Activated T-cell treated with anti-CD3 and anti-CD28 coated beads, Interleukin-2, amount 50 U/mL, for 72 hours (primary cell): ENCODE data around the gene RBM41. TPM values are rescaled to one million over a fixed set of nuclear protein-coding genes. Genes with fewer than 3 reads are reported as not detected.
"Not testable (repeated sequence)": the region's sequence is repeated elsewhere in the genome, so short reads cannot be mapped to it uniquely, and the experiment has no call there.

Experiments
- ATAC-seq, 2 donors: fragments of 150-1000 bp; cut with Tn5 transposase; replicated peaks in 1 of 2; 2 replicates each; pipeline ENCODE4 v1.10.0; 2021; ENCODE audit warnings: moderate library complexity in 2 of 2, mild to moderate bottlenecking in 1 of 2
- DNase-seq, 2 donors: peaks; one replicate each; pipeline ENCODE4 v3.0.0; 2021 to 2022; ENCODE audit warnings: mixed read lengths in 1 of 2
- H3K27ac Mint-ChIP-seq: one replicate; pipeline ENCODE4 v1.8.0; 2022; ENCODE audit warnings: mild to moderate bottlenecking, moderate library complexity, mixed read lengths
- H3K27me3 Mint-ChIP-seq: one replicate; pipeline ENCODE4 v1.8.0; 2022; ENCODE audit warnings: low read depth, mixed read lengths
- H3K36me3 Mint-ChIP-seq, 2 donors: one replicate each; pipeline ENCODE4 v1.8.0; 2022; ENCODE audit warnings: mixed read lengths in 2 of 2, mild to moderate bottlenecking in 1 of 2; ENCODE audit not compliant: insufficient read depth in 2 of 2
- H3K4me1 Mint-ChIP-seq: one replicate; pipeline ENCODE4 v1.8.0; 2022; ENCODE audit warnings: low read depth, mixed read lengths
- H3K4me3 Mint-ChIP-seq, 2 donors: one replicate each; pipeline ENCODE4 v1.8.0; 2022; ENCODE audit warnings: mild to moderate bottlenecking in 2 of 2, mixed read lengths in 2 of 2, moderate library complexity in 2 of 2
- H3K9me3 Mint-ChIP-seq, 2 donors: one replicate each; pipeline ENCODE4 v1.8.0; 2022; ENCODE audit warnings: mixed read lengths in 2 of 2
- total RNA-seq, 2 donors: library from RNA; stranded (reverse); gene quantifications; one replicate each; pipeline ENCODE4 v1.2.3, GENCODE V29; 2022

Gene RBM41
- total RNA-seq, result 10 to 100 TPM; 20.1 to 25.7 TPM

DNA sequence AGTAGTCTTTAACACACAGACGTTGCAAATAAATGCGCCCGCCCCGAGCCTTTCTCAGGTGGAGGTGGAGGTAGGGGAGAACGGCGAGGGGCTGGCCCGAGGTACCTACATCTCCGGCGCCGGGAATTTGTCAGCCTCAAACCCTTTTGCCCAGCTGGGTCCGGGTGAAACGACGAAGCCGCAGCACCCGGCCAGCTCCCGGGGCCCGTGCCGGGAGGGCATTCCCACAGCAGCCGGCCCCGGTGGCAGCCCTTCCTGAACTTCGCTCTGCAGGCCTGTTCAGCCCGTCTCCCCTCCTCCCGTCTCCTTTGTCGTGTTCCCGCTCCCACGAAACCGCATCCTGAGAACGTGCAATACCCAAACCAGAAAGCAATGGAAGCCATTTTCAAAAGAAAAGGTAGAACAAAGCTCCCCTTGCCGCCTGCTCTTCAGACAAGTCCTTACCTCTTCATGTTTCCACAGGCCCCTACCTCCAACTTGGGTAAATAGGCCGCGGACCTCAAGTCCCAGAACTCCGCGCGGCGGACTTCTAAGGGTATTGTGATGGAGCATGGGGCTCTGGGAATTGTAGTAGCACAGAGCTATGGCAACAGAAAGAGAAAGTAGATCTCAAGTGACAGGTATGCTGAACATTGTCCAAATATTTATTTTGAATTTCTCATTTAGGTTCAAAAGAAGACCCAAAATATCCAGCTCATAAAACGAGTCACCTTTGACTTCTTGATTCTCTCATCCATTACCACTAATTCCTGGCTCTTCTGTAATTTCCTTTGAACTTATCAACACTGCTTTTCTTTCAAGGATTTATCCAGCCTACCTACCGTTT is at the start of gene RBM41:
Gene RBM41 (minus strand): TSS at position 501 of the 826 bp plus-strand sequence. CDS start 49 bp downstream, at position 452.
- ATAC-seq, result peak; percentile 100
- peak; percentile 63 to 75 for DNase-seq
- Mint-ChIP-seq H3K36me3 (peaks cover 13 to 19% of the 10 kb centered on the region in 2 donors), H3K4me1 (peaks cover 23% of the 10 kb centered on the region), H3K27me3 (peaks cover 20% of the 10 kb centered on the region), H3K4me3 (peak within 1 kb of the TSS; percentile 97 to 100), H3K9me3 (no peaks in the 10 kb centered on the region), H3K27ac (peak within 1 kb of the TSS; percentile 99)

DNA sequence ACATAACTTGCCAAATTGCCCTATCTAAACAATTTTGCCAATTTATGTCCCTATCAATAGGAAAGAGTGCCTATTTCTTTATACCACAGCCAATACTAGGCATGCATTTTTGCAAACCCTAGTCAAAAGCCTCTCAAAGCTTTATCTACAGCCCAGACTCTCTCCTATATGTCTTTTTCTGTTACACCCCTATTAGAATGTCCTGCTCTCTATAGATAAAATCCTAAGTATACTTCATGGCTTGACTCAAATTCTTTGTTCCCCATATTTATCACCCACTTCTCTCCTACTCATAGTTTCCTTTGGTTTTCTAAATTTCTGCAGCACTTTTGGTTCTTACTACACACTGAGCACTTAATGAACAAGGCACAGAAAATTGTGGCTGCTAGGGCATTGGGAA is 49.6 kb upstream of the RBM41 start:
- ATAC-seq (no peak), DNase-seq (no peak)
- H3K36me3 Mint-ChIP-seq, result no peaks in the 10 kb centered on the region
- H3K27me3 Mint-ChIP-seq, result no peaks in the 10 kb centered on the region
- H3K4me1 Mint-ChIP-seq, result no peaks in the 10 kb centered on the region
- H3K4me3 Mint-ChIP-seq, result no peak overlapping the region
- peak overlapping the region; percentile 11 for H3K27ac Mint-ChIP-seq
- H3K9me3 Mint-ChIP-seq, result no peaks in the 10 kb centered on the region

DNA sequence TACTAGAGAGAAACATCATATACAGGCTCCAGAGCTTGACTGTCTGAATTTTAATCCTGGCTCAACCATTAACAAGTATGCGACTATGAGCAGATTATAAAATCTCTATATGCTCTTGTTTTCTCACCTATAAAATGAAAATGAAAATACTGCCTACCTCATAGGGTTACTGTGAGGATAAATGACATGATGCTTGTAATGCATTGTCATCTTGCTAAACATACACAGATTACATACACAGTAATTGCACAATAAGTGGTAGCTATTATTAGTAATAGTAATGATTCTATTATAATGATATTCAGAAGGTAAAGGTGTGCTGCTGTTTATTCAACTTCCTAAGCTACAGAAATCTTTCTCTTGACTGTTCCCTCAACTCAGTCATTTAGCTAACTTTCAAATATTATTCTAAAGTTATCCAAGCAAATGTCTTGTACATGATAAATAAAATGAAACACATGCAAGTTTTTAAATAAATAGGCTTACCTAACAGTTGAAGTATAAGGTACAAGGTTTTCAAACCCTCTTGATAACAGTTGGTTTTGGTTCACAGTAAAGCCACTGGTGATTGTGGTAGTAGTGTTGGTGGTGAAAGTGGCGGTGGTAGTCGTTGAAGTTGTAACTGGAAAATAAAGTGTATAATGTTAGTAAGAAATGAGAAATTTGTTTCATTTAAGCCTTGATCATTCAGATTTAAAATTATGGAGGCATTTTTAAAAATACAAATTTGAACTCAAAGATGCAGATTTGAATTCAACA is 48.7 kb upstream of the RBM41 start:
- Mint-ChIP-seq H3K36me3 (no peaks in the 10 kb centered on the region), H3K27ac (no peak overlapping the region), H3K27me3 (no peaks in the 10 kb centered on the region), H3K4me3 (no peak overlapping the region), H3K4me1 (no peaks in the 10 kb centered on the region), H3K9me3 (no peaks in the 10 kb centered on the region)
- ATAC-seq (no peak), DNase-seq (no peak)

DNA sequence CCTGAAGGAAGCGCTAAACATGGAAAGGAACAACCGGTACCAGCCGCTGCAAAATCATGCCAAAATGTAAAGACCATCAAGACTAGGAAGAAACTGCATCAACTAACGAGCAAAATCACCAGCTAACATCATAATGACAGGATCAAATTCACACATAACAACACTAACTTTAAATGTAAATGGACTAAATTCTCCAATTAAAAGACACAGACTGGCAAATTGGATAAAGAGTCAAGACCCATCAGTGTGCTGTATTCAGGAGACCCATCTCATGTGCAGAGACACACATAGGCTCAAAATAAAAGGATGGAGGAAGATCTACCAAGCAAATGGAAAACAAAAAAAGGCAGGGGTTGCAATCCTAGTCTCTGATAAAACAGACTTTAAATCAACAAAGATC is 39.0 kb upstream of the RBM41 start:
- H3K27me3 Mint-ChIP-seq, result peaks cover 14% of the 10 kb centered on the region
- not testable (repeated sequence) for ATAC-seq, H3K36me3 Mint-ChIP-seq, H3K9me3 Mint-ChIP-seq, H3K4me1 Mint-ChIP-seq, H3K27ac Mint-ChIP-seq, H3K4me3 Mint-ChIP-seq, DNase-seq

DNA sequence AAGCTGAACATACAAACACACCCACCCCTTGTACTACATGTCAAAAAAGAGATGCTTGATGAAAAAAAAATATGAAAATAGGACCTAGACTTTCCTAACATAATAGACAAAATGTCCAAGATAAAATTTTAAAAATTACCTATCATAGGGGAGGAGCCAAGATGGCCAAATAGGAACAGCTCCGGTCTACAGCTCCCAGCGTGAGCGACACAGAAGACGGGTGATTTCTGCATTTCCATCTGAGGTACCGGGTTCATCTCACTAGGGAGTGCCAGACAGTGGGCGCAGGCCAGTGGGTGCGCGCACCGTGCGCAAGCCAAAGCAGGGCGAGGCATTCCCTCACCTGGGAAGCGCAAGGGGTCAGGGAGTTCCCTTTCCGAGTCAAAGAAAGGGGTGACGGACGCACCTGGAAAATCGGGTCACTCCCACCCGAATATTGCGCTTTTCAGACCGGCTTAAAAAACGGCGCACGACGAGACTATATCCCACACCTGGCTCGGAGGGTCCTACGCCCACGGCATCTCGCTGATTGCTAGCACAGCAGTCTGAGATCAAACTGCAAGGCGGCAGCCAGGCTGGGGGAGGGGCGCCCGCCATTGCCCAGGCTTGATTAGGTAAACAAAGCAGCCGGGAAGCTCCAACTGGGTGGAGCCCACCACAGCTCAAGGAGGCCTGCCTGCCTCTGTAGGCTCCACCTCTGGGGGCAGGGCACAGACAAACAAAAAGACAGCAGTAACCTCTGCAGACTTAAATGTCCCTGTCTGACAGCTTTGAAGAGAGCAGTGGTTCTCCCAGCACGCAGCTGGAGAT is 37.2 kb upstream of the RBM41 start:
- Mint-ChIP-seq H3K27me3 (peaks cover 19% of the 10 kb centered on the region), H3K4me3 (peak overlapping the region; percentile 65 to 75)
- not testable (repeated sequence) for H3K36me3 Mint-ChIP-seq, H3K27ac Mint-ChIP-seq, H3K4me1 Mint-ChIP-seq, H3K9me3 Mint-ChIP-seq, DNase-seq
- ATAC-seq, result peak in 1 of 2 donors; percentile 37

DNA sequence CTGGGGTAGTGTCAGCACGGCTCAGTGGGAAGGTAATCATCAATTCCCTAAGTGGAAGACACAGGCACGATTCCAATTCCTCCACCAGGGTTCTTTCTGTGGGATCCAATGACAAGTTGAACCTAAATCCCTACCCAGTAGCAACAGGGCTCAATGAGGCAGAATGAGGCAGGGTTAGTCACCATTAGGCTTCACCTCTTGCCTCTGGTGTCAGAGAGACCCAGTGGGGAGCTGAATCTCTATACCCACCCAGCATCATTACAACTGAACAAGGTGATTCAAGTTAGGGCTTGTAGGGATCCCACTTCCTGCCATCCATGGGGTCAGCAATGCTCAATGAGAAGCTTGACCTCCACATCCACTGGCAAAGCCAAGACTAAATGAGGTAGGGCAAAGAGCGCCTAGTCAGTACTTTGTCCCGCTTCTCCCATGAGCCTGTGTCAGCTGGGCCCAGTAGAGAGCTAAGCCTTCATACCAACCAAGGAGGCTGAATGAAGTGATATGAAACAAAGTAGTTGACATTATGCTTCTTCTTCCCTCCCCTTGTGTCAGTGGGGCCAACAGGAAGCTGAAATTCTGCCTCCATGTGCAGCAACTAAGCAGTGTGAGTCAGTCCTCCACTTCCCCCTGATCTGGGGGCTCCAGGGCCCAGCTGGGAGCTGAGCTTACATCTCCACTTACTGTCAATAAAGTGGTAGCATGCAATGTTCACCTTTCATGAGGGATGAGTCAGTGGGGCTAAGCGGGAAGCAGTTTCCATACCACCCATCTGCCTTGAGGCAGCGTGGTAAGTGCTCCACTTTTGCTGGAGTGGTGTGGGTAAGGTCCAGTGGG is 36.4 kb upstream of the RBM41 start:
- no peaks in the 10 kb centered on the region for H3K9me3 Mint-ChIP-seq
- peaks cover 0 to 3% of the 10 kb centered on the region in 2 donors for H3K36me3 Mint-ChIP-seq
- peaks cover 26% of the 10 kb centered on the region for H3K27me3 Mint-ChIP-seq
- peak overlapping the region; percentile 65 to 75 for H3K4me3 Mint-ChIP-seq
- DNase-seq (peak; percentile 3 to 23), ATAC-seq (peak; percentile 64 to 91)
- H3K4me1 Mint-ChIP-seq, result no peaks in the 10 kb centered on the region
- H3K27ac Mint-ChIP-seq, result no peak overlapping the region

DNA sequence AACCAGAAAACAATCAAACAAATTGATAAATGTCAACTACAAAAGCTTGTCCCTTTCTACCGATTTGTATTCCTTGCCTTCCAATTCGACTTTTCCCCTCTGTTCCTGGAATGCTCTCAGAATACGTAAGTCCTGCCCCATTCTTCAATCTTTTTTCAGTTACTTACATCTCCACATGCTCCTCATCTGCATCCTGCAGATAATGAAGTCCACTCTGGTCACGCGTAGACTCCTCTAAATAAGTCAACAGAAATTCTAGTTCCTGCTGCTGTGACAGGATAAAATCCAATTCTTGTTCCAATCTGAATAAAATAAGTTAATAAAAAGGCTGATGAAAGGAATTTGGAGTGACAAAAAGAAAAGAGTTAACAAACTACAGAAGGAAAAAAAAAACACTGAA is 34.4 kb upstream of the RBM41 start:
- no peak overlapping the region for H3K27ac Mint-ChIP-seq
- no peaks in the 10 kb centered on the region for H3K9me3 Mint-ChIP-seq
- H3K36me3 Mint-ChIP-seq, result peaks cover 0 to 3% of the 10 kb centered on the region in 2 donors
- H3K4me3 Mint-ChIP-seq, result no peak overlapping the region
- H3K4me1 Mint-ChIP-seq, result no peaks in the 10 kb centered on the region
- ATAC-seq, result no peak
- no peak for DNase-seq
- H3K27me3 Mint-ChIP-seq, result peaks cover 27% of the 10 kb centered on the region

DNA sequence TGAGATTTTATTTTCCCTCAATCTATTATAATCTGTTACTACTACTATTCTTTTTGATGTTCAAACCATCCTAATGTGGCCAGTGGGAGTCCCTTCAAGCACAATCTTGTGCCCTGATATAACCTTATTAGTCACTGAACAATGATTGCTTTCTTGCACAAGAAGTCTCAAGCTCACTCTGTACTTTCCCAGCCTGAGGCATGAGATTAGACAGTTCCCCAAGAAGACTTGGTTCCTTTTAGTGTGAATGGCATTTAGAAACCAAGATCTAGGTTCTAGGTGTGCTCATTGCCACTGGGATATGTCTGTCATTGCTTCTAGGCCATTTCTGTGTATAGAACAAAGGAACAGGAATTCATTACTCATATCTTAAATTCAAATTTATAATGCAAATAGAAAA is 28.0 kb upstream of the RBM41 start:
- H3K27ac Mint-ChIP-seq, result no peak overlapping the region
- H3K27me3 Mint-ChIP-seq, result peaks cover 13% of the 10 kb centered on the region
- no peaks in the 10 kb centered on the region for H3K9me3 Mint-ChIP-seq
- H3K4me1 Mint-ChIP-seq, result no peaks in the 10 kb centered on the region
- H3K4me3 Mint-ChIP-seq, result no peak overlapping the region
- no peak for ATAC-seq
- H3K36me3 Mint-ChIP-seq, result no peaks in the 10 kb centered on the region
- no peak for DNase-seq

DNA sequence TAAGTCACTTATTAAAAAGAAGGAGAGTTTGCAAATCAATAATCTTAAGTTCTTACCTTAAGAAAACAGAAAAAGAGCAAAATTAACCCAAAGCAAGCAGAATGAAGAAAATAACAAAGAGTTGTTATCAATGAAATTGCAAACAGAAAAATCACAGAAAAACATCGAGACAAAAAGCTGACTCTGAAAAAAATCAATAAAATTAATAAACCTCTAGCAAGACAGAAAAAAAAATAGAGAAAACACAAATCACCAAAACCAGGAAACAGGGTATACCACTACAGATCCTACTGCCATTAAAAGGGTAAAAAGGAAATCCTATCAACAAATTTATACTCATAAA is 17.3 kb upstream of the RBM41 start:
- H3K4me3 Mint-ChIP-seq, result peak overlapping the region; percentile 21 to 58
- no peaks in the 10 kb centered on the region for H3K9me3 Mint-ChIP-seq
- peak overlapping the region; percentile 73 for H3K27ac Mint-ChIP-seq
- peaks cover 0 to 7% of the 10 kb centered on the region in 2 donors for H3K36me3 Mint-ChIP-seq
- ATAC-seq (no peak), DNase-seq (no peak)
- H3K4me1 Mint-ChIP-seq, result peaks cover 16% of the 10 kb centered on the region
- peaks cover 44% of the 10 kb centered on the region for H3K27me3 Mint-ChIP-seq

DNA sequence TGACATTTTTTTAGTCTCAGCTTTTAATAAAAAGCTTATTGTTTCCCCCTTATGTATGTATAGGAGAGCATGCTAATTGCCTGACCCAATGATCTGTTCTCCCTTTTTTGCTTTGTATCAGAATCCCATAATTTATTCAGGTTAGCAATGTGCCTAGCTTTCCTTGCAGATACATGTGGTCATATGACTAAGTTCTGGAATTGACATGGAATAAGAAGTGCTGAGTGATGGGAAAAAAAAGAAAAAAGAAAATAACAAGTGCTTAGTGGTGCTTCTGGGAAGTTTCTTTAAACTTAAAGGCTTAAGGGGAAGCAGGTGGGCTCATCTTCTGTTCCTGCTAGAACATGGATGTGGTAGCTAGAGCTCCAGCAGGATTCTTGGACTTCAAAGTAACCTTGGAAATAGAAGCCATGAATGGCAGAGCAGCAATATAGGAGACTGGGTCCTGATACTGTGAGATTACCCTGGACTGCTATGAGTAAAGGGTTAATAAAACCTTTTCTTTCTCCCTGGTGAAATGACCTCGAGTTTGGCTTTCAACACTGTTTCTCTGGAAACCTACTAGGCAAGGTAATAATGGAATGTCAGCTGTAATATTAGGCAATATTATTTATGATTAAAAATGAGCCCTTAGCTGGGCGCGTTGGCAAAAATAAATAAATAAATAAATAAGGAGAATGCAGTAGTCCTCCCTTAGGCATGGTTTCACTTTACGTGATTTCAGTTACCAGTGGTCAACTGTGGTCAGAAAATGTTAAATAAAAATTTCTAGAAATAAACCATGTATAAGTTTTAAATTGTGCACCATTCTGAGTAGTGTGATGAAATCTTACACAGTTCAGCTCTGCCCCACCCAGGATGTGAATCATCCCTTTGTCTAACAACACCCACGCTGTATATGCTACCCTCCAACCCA is 16.7 kb upstream of the RBM41 start:
- peak overlapping the region; percentile 21 to 58 for H3K4me3 Mint-ChIP-seq
- peaks cover 16% of the 10 kb centered on the region for H3K4me1 Mint-ChIP-seq
- peak overlapping the region; percentile 77 for H3K27ac Mint-ChIP-seq
- ATAC-seq (peak; percentile 93 to 98), DNase-seq (peak; percentile 19 to 48)
- peaks cover 44% of the 10 kb centered on the region for H3K27me3 Mint-ChIP-seq
- H3K36me3 Mint-ChIP-seq, result peaks cover 0 to 7% of the 10 kb centered on the region in 2 donors
- no peaks in the 10 kb centered on the region for H3K9me3 Mint-ChIP-seq

DNA sequence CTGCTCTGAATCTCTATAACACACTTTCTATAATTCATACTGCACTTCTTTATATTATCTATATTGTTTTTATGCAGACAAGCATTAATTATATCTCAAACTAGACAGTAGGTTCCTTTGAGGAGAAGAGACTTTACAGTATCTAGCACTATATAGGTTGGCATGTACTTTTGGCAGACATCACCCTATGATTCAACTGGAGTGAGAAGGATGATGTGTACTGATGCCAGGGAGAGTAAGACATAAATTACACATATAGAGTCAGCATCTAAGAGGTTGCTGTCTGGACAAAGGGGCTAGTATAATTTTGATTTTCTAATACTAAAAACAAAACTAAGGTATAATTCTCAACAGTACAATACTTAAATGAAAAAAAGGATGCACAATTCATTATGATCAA is 5.1 kb upstream of the RBM41 start:
- no peak overlapping the region for H3K27ac Mint-ChIP-seq
- peaks cover 6% of the 10 kb centered on the region for H3K4me1 Mint-ChIP-seq
- no peak overlapping the region for H3K4me3 Mint-ChIP-seq
- no peaks in the 10 kb centered on the region for H3K9me3 Mint-ChIP-seq
- H3K27me3 Mint-ChIP-seq, result peaks cover 19% of the 10 kb centered on the region
- DNase-seq (no peak), ATAC-seq (no peak)
- no peaks in the 10 kb centered on the region for H3K36me3 Mint-ChIP-seq
